Endothelial cell of umbilical vein (primary cell): Measurements from ENCODE around the gene TSPAN18. TPM values are rescaled to one million over a fixed set of nuclear protein-coding genes. Genes with fewer than 3 reads are reported as not detected.
A peak's percentile ranks its signal among the peaks of the same experiment; 100 is the strongest.

Experiments used
- BruUV-seq: library from RNA; stranded (reverse); fragments of 400-500 nt; replicated peaks from 2 replicates; lab custom pipeline; 2021; lab: Mats Ljungman, UMichigan
- CTCF ChIA-PET: fragments of 300-600, 350-600 bp; sonication (Branson Sonifier 250); formaldehyde crosslinking; loops from one replicate; lab custom pipeline; 2021; ENCODE audit warnings: antibody characterized with exemption, inconsistent platforms; lab: Charles Lee
- POLR2A ChIA-PET: fragments of 300-600, 350-600 bp; sonication (Branson Sonifier 250); formaldehyde crosslinking; loops from one replicate; lab custom pipeline; 2021; ENCODE audit warnings: antibody characterized with exemption, inconsistent platforms; lab: Charles Lee
- DNase-seq: peaks from one replicate; pipeline ENCODE4 v3.0.0-alpha.2; 2011; ENCODE audit warnings: low read depth, low spot score
- FAIRE-seq: peaks from 2 replicates; lab custom pipeline; 2011; peaks lifted over from hg19 to GRCh38; lab: Jason Lieb, UNC
- H2AFZ ChIP-seq: 2 replicates; pipeline ENCODE4 v1.6.0; 2012; ENCODE audit warnings: low read depth, low read length, control low read depth, inconsistent platforms
- H3K27ac ChIP-seq: 2 replicates; pipeline ENCODE4 v1.5.1; 2011; ENCODE audit warnings: low read depth, mild to moderate bottlenecking, control low read depth, low read length, moderate library complexity; ENCODE audit not compliant: insufficient read depth
- H3K27me3 ChIP-seq, 2 experiments: 2 replicates each; pipeline versions ENCODE4 v1.6.0 to v1.6.1; 2011; ENCODE audit warnings: low read length in 2 of 2, mixed read lengths in 1 of 2; ENCODE audit not compliant: control insufficient read depth in 2 of 2, insufficient read depth in 2 of 2
- H3K36me3 ChIP-seq, 2 experiments: 2 replicates in 1 of 2; 3 replicates in 1 of 2; pipeline ENCODE4 v1.5.1; 2011; ENCODE audit warnings: low read length in 2 of 2, mild to moderate bottlenecking in 1 of 2, moderate library complexity in 1 of 2; ENCODE audit not compliant: control insufficient read depth in 2 of 2, insufficient read depth in 2 of 2; ENCODE audit errors: extremely low read depth in 1 of 2
- H3K4me1 ChIP-seq: 3 replicates; pipeline ENCODE4 v1.5.1; 2011; ENCODE audit warnings: mild to moderate bottlenecking, low read length; ENCODE audit not compliant: control insufficient read depth, insufficient read depth; ENCODE audit errors: extremely low read depth
- H3K4me2 ChIP-seq: 2 replicates; pipeline ENCODE4 v1.6.1; 2011; ENCODE audit warnings: low read length, control low read depth, mixed read lengths; ENCODE audit not compliant: insufficient read depth
- H3K4me3 ChIP-seq, 3 experiments: fragments of 200-600 bp in 1 of 3; sonication (generic), shearing (Covaris generic) in 1 of 3; replicated peaks in 1 of 3; 2 replicates each; pipeline ENCODE4 v1.5.1; 2011 to 2016; ENCODE audit warnings: control low read depth in 3 of 3, low read length in 3 of 3, mild to moderate bottlenecking in 2 of 3, inconsistent platforms in 1 of 3, low read depth in 1 of 3, moderate library complexity in 1 of 3; ENCODE audit not compliant: insufficient read depth in 1 of 3
- H3K79me2 ChIP-seq: 2 replicates; pipeline ENCODE4 v1.6.0; 2012; ENCODE audit warnings: low read length, inconsistent platforms; ENCODE audit not compliant: control insufficient read depth, insufficient read depth
- H3K9ac ChIP-seq: replicated peaks from 2 replicates; pipeline ENCODE3; 2011; ENCODE audit warnings: low read length, control low read depth; ENCODE audit not compliant: insufficient read depth; ENCODE audit errors: extremely low read depth
- H3K9me1 ChIP-seq: replicated peaks from 3 replicates; pipeline ENCODE4 v1.6.0; 2011; ENCODE audit warnings: mild to moderate bottlenecking, low read length; ENCODE audit not compliant: control insufficient read depth, insufficient read depth; ENCODE audit errors: extremely low read depth
- H3K9me3 ChIP-seq: replicated peaks from 2 replicates; pipeline ENCODE4 v1.5.1; 2012; ENCODE audit warnings: low read length, inconsistent platforms; ENCODE audit not compliant: control insufficient read depth, insufficient read depth
- H4K20me1 ChIP-seq: replicated peaks from 2 replicates; pipeline ENCODE3; 2011; ENCODE audit warnings: mild to moderate bottlenecking, low read length; ENCODE audit not compliant: control insufficient read depth, insufficient read depth; ENCODE audit errors: extremely low read depth
- EZH2 ChIP-seq: IDR thresholded peaks from 2 replicates; pipeline ENCODE4 v1.6.1; 2012; ENCODE audit warnings: borderline replicate concordance, low read depth, mild to moderate bottlenecking, moderate library complexity, low read length, inconsistent platforms; ENCODE audit not compliant: severe bottlenecking
- FOS ChIP-seq: IDR thresholded peaks from 2 replicates; pipeline ENCODE4 v1.6.1; 2011; ENCODE audit warnings: mild to moderate bottlenecking, low read length, moderate library complexity, borderline replicate concordance; ENCODE audit not compliant: insufficient read depth
- JUN ChIP-seq: IDR thresholded peaks from 2 replicates; pipeline ENCODE4 v1.6.1; 2011; ENCODE audit warnings: borderline replicate concordance, low read depth; ENCODE audit not compliant: insufficient read length, insufficient read depth
- POLR2A ChIP-seq: IDR thresholded peaks from 2 replicates; pipeline ENCODE4 v1.6.1; 2012; ENCODE audit warnings: low read depth, mild to moderate bottlenecking, control low read depth, low read length
- dilution Hi-C: fragments of 300-500 bp; cut with MboI; formaldehyde crosslinking; loops from one replicate; pipeline ENCODE4 v1.15.0; 2019; ENCODE audit warnings: low sequenced_read_pairs; ENCODE audit not compliant: extremely low pct_ligation_motif_present
- intact Hi-C: fragments of 100-400 bp; cut with micrococcal nuclease; formaldehyde crosslinking; loops from one replicate; pipeline ENCODE4 v1.10.0; 2022
- polyA plus RNA-seq, 4 experiments: library from polyadenylated mRNA; depleted of rRNA in 3 of 4; stranded (reverse) in 3 of 4; unstranded in 1 of 4; fragments of >200 nt; gene quantifications; 2 replicates each; pipeline versions ENCODE4 v1.2.1 to v1.2.3, GENCODE V29; 2011 to 2012; ENCODE audit warnings: missing spikeins in 1 of 4
- total RNA-seq: library from RNA; stranded (reverse); gene quantifications from 2 replicates; pipeline ENCODE4 v1.2.3, GENCODE V29; 2021
- TF ChIP-seq, protein P1 (sequence below): IDR thresholded peaks from 2 replicates; pipeline ENCODE4 v1.6.1; 2011; ENCODE audit not compliant: insufficient read depth, insufficient read length
- TF ChIP-seq, protein P2 (sequence below), 2 donors: IDR thresholded peaks; 1 replicate in 1 of 2; 2 replicates in 1 of 2; pipeline ENCODE4 v1.5.1; 2011; ENCODE audit warnings: low read length in 2 of 2, mild to moderate bottlenecking in 2 of 2, moderate library complexity in 2 of 2, control low read depth in 1 of 2, inconsistent platforms in 1 of 2, low read depth in 1 of 2; ENCODE audit not compliant: insufficient read depth in 1 of 2; ENCODE audit errors: extremely low read depth in 1 of 2

The TSPAN18 gene
- total and polyA plus RNA-seq, 2 donors (not counting 3 experiments of a cell fraction or from before 2014, with no cell fraction given) = 32.2 to 118 TPM

DNA sequence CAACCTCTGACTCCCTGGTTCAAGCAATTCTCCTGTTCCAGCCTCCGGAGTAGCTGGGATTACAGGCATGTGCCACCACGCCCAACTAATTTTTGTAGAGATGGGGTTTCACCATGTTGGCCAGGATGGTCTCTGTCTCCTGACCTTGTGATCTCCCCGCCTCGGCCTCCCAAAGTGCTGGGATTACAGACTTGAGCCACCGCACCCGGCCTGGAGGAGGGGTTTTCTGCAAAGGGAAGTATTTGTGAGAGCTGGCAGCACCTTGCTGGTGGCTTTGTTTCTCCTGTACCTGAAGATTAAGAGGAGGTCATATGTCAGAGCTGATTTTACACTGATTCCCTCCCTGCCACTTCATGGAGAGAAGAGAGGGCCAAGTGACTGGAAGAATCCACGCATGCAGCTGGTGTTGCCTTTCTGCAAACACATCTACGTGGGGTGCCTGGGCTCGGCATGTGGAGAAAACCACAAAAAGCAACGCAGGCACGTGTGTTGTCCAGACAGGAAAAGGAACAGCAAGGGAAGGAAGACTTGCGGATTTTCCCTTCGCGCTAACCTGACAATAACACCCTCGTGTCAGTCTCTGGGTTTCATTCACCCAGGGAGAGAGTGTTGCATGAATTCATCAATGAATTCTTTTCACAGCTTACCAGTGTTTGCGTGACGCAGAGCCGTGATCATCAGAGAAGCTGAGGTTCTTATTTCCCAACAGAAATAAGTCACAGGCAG lies 61.9 kb downstream of the TSPAN18 start:
- ChIA-PET CTCF (interaction anchor here (0.8 to 3.8 kb wide), 4 partner anchors 13 to 138 kb away, joined by 3 to 29 read pairs (median 4); no protein-coding TSS in a partner anchor), POLR2A (interaction anchor here (0.9 kb wide), 1 partner anchor 9 kb away, joined by 3 read pairs; no protein-coding TSS in a partner anchor)
- no peaks in the 10 kb centered on the region for H3K9me3 ChIP-seq
- BruUV-seq = no TSS peak
- no peak for TF ChIP-seq POLR2A
- TF ChIP-seq, protein P1, sequence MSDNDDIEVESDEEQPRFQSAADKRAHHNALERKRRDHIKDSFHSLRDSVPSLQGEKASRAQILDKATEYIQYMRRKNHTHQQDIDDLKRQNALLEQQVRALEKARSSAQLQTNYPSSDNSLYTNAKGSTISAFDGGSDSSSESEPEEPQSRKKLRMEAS = peak; percentile 71
- H3K4me1 ChIP-seq = peaks cover 15% of the 10 kb centered on the region
- intact Hi-C loops = loop anchor here (5.0 kb wide), 1 partner anchor 74 kb away; no protein-coding TSS in a partner anchor
- H3K36me3 ChIP-seq = no peaks in the 10 kb centered on the region
- H3K27me3 ChIP-seq = no peaks in the 10 kb centered on the region
- H3K27ac ChIP-seq = no peak overlapping the region
- dilution Hi-C loops = no loop called here
- peak; percentile 47 for DNase-seq
- H3K4me3 ChIP-seq = no peak overlapping the region
- peak overlapping the region; percentile 2 for H3K4me2 ChIP-seq
- FAIRE-seq = peak; percentile 79
- H4K20me1 ChIP-seq = no peaks in the 10 kb centered on the region
- no peak overlapping the region for H3K9ac ChIP-seq
- H2AFZ ChIP-seq = no peak overlapping the region
- H3K79me2 ChIP-seq = no peaks in the 10 kb centered on the region
- H3K9me1 ChIP-seq = no peaks in the 10 kb centered on the region

DNA sequence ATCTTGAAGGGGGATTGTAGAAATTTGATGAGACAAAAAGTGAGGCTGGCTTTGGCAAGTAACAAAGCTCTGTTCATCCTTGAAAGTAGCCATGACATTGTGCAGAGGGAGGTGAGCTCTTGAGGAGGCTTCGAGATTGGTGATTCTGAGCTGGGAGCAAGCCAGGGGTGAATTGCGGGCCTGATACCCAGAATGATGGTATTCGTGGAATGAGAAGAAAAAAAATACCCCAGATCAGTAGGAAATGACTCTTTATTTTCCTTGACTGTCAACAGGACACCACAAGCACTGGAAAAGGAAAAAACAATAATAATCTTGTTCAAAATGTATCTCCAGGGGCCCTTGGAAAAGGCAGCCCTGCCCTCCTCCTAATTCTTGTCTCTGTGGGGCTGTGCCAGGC lies 62.7 kb downstream of the TSPAN18 start:
- H3K27ac ChIP-seq = no peak overlapping the region
- H3K9me3 ChIP-seq = no peaks in the 10 kb centered on the region
- dilution Hi-C loops (no loop called here), intact Hi-C loops (loop anchor here (5.0 kb wide), 1 partner anchor 73 kb away; no protein-coding TSS in a partner anchor)
- FAIRE-seq (peak; percentile 88), DNase-seq (peak; percentile 28)
- CTCF ChIA-PET = interaction anchor here (0.6 to 3.8 kb wide), 7 partner anchors 11 to 137 kb away, joined by 3 to 29 read pairs (median 4); no protein-coding TSS in a partner anchor
- no peaks in the 10 kb centered on the region for H4K20me1 ChIP-seq
- peak overlapping the region; percentile 2 for H3K4me2 ChIP-seq
- no peaks in the 10 kb centered on the region for H3K9me1 ChIP-seq
- POLR2A ChIA-PET = interaction anchor here (0.9 kb wide), 1 partner anchor 9 kb away, joined by 3 read pairs; no protein-coding TSS in a partner anchor
- peaks cover 15% of the 10 kb centered on the region for H3K4me1 ChIP-seq
- H3K4me3 ChIP-seq = no peak overlapping the region
- TF ChIP-seq JUN = peak; percentile 14
- peak; percentile 15 for TF ChIP-seq FOS
- TF ChIP-seq, protein P2, sequence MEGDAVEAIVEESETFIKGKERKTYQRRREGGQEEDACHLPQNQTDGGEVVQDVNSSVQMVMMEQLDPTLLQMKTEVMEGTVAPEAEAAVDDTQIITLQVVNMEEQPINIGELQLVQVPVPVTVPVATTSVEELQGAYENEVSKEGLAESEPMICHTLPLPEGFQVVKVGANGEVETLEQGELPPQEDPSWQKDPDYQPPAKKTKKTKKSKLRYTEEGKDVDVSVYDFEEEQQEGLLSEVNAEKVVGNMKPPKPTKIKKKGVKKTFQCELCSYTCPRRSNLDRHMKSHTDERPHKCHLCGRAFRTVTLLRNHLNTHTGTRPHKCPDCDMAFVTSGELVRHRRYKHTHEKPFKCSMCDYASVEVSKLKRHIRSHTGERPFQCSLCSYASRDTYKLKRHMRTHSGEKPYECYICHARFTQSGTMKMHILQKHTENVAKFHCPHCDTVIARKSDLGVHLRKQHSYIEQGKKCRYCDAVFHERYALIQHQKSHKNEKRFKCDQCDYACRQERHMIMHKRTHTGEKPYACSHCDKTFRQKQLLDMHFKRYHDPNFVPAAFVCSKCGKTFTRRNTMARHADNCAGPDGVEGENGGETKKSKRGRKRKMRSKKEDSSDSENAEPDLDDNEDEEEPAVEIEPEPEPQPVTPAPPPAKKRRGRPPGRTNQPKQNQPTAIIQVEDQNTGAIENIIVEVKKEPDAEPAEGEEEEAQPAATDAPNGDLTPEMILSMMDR (IDR thresholded peaks at IDR 0.05; ENCODE audit: extremely low read depth in 1 of 2, insufficient read depth in 1 of 2, low read depth in 1 of 2, low read length in 2 of 2) = no peak
- TF ChIP-seq EZH2 = no peak
- TF ChIP-seq, protein P1 = no peak
- H2AFZ ChIP-seq = no peak overlapping the region
- no peaks in the 10 kb centered on the region for H3K27me3 ChIP-seq
- H3K36me3 ChIP-seq = no peaks in the 10 kb centered on the region
- H3K9ac ChIP-seq = peak overlapping the region; percentile 15
- H3K79me2 ChIP-seq = no peaks in the 10 kb centered on the region
- BruUV-seq = no TSS peak
